ENCODE data around the gene NPVF.

- TF ChIP-seq POLR2A (IDR thresholded peaks at IDR 0.05) (no peak), CTCF (IDR thresholded peaks at IDR 0.05) (no peak), POLR2AphosphoS5 (IDR thresholded peaks at IDR 0.05) (no peak), EP300 (IDR thresholded peaks at IDR 0.05) (no peak)
These were observed 28.1 kb upstream of the NPVF start for GRCh38 chr7:25256333-25256819.
